GM21737 (cell line): Measurements from ENCODE around the gene PEX13.
"Not testable (repeated sequence)": the region's sequence is repeated elsewhere in the genome, so short reads cannot be mapped to it uniquely, and the experiment has no call there.

ENCODE experiments used
- ATAC-seq: cut with Tn5 transposase; IDR thresholded peaks from one replicate; pipeline ENCODE4 v1.9.1; 2021; ENCODE audit warnings: mild to moderate bottlenecking, moderate library complexity; ENCODE audit not compliant: unreplicated experiment

The PEX13 gene

DNA sequence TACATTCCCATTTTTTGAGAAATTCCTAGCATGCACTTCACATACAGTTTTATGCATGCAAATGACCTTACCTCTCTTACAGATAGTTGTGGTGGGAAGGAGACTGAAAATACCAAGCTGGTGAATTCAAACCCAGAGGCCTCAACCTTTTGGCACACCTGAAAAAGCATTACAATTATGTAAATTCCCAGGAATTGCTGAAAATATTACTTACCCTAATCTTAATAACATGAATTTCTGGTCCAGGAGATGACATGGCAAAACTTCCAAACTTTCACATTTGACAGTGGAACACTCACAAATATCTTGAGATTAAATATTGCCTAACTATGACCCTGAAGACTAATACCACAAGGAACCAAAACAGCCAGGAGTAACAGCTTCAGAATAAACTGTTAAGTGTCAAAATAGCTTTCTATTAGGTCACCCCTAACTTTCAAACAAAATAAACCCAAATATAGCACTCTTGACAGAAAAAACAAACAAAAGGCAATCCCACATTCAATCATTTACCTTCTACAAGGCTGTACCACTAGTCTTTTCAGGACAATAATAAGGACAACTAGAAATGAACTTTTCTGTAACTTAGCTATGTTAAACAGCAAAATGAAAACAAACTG lies 10.9 kb upstream of the PEX13 start:
- no peak for ATAC-seq

- ATAC-seq: no peak
Observed at GRCh38 chr2:61009355-61009754, 8.2 kb upstream of the PEX13 start.

- ATAC-seq: no peak
Observed at GRCh38 chr2:61011678-61012077, 5.8 kb upstream of the PEX13 start.

DNA sequence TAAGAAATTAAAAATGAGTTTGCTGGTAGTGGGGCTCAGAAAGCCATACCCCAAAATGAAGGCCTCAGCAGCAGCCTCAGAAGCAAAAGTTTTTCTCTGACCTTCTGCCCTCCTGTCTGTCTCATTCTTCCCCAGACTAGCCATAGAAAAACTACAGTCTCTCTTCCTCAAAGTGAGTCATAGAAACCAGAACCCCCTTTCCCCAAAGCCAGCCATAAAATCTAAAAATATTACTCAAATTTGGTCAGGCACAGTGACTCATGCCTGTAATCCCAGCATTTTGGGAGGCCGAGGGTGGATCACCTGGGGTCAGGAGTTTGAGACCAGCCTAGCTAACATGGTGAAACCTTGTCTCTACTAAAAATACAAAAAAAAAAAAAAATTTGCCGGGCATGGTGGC lies 5.2 kb upstream of the PEX13 start:
- not testable (repeated sequence) for ATAC-seq

GRCh38 chr2:61013382-61013781 lies 4.1 kb upstream of the PEX13 start:
- no peak for ATAC-seq

- ATAC-seq: no peak
Observed at GRCh38 chr2:61014763-61015162, 2.8 kb upstream of the PEX13 start.

DNA sequence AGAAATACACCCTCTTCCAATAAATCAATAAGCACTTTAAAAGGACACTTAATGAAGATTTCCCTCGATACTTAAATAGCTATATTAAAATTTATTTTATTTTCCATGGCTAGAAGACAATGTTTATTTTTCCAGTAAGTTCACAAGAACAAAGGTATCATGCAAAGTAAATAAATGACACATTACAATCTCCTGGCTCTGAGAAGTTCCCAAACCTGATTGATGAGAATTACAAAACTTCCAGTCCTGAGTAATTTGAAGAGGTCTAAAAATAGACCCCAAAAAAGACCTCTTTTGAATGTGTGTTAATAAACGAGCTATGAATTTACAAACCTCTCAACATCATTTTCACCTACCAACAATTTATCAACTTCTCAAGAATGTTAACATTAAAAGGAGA lies 1.5 kb upstream of the PEX13 start:
- no peak for ATAC-seq

DNA sequence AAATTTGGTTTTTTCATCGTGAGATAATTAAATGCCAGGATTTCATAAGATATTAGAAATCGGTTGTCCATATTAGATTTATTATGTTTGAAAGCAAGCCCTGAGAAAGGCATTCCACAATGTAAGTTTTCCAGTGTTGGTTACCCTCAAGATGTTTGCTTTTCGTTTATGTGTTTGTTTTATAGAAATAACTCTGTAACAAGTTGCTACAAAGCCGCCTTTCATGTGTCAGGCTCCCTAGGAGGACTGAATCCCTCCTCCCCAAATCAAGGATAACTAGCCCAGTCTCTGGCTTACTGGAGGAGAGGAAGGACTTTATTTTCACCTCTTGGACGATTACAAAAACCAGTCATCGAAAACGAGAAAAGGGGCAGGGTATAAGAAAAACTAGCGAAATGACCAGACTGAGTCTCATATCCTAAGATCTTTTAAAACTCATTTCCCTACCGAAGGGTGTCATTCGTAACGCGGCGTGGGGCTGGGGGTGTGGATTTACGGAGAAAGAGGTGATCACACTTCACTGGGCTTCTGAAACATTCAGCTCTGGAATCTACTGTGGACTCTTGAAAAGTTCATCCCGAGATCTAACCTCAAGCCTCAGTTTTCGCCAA lies 1.0 kb upstream of the PEX13 start:
- peak; percentile 18 for ATAC-seq

- ATAC-seq: peak; percentile 56
Observed at GRCh38 chr2:61017003-61017555, 441 bp upstream of the PEX13 start.

- peak; percentile 17 for ATAC-seq
Observed at GRCh38 chr2:61018318-61018755, 817 bp downstream of the PEX13 start.

DNA sequence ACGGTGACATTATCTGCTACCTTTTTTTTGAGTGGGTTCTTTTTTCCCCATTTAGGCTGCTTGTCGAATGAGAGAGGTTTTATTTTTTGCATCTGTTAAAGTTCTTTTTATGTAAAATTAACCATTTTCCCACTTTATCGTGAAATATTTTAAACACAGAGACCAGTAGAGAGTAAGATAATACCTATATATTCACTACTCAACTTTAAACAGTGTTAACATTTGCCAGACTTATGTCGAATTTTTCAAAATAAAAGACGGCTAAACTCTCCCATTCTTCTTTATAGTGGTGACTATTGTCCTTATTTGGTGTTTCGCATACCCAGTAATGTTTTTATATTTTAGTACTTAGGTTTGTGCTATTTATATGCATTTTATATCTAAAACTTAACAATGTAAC lies 1.3 kb downstream of the PEX13 start:
- no peak for ATAC-seq

DNA sequence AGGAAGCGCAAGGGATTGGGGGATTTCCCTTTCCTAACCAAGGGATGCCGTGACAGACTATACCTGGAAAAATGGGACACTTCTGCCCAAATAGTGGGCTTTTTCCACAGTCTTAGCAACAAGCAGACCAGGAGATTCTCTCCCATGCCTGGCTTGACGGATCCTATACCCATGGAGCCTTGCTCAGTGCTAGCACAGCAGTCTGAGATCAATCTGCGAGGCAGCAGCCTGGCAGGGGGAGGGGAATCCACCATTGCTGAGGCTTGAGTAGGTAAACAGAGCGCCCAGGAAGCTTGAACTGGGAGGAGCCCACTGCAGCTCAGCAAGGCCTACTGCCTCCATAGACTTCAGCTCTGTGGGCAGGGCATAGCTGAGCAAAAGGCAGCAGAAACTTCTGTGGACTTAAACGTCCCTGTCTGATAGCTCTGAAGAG lies 3.7 kb downstream of the PEX13 start:
- no peak for ATAC-seq

DNA sequence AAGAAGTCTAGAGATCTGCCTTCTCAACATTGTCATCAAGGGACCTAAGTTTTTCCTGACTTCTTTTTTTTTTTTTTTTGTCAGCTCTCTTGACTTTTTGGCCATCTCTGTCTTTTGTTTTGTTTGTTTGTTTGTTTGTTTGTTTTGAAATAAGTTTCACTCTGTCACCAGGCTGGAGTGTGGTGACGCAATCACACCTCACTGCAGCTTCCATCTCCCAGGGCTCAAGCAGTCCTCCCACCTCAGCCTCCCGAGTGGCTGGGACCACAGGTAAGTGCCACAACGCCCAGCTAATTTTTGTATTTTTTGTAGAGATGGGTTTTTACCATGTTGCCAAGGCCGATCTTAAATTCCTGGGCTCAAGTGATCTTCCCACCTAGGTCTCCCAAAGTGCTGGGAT lies 6.2 kb downstream of the PEX13 start:
- ATAC-seq: no peak

DNA sequence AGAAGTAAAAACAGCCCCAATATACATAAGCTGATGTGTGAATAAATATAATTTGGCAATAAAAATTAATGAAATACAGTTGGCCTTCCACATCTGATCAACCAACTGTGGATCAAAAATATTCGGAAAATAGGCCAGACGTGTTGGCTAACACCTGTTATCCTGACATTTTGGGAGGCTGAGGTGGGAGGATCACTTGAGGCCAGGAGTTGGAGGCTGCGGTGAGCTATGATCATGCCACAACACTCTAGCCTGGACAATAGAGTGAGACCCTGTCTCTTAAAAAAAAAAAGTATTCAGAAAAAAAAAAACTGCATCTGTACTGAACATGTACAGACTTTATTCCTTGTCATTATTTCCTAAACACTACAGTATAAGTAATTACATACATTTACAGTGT lies 12.0 kb downstream of the PEX13 start:
- ATAC-seq: no peak

DNA sequence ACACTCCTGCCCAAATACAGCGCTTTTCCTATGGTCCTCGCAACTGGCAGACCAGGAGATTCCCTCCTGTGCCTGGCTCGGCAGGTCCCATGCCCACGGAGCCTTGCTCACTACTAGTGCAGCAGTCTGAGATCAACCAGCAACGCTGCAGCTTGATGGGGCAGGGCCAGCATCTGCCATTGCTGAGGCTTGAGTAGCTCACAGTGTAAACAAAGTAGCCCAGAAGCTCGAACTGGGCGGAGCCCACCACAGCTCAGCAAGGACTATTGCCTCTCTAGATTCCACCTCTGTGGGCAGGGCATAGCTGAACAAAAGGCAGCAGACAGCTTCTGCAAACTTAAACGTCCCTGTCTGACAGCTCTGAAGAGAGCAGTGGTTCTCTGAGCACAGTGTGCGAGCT lies 17.1 kb downstream of the PEX13 start:
- ATAC-seq: not testable (repeated sequence)

- not testable (repeated sequence) for ATAC-seq
Observed at GRCh38 chr2:61036643-61037042, 19.1 kb downstream of the PEX13 start.

- no peak for ATAC-seq
Observed at GRCh38 chr2:61042807-61043206, 25.3 kb downstream of the PEX13 start.

- no peak for ATAC-seq
Observed at GRCh38 chr2:61044636-61045035, 27.1 kb downstream of the PEX13 start.

GRCh38 chr2:61045226-61045625 lies 27.7 kb downstream of the PEX13 start:
- ATAC-seq: no peak

DNA sequence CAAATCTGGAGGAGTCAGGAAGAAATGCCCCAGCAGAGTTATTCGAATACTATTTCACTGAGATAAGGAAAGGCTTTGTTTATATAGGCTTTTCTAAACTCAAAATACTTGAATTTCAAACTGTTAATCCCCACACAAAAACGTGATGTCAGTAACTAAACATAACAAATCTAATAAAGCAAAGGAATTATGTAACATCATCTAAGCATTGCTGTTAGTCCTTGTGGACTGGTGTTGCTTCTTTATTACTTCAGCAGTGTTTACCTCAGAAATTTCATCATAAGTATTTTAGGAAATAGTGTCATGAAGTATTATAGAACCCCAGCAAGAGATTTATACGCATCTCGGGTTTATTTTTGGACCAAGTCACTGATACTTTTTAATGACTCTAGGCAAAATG lies 28.5 kb downstream of the PEX13 start:
- no peak for ATAC-seq

GRCh38 chr2:61055557-61055956 lies 38.0 kb downstream of the PEX13 start:
- no peak for ATAC-seq

GRCh38 chr2:61057562-61057961 lies 40.0 kb downstream of the PEX13 start:
- ATAC-seq: no peak

DNA sequence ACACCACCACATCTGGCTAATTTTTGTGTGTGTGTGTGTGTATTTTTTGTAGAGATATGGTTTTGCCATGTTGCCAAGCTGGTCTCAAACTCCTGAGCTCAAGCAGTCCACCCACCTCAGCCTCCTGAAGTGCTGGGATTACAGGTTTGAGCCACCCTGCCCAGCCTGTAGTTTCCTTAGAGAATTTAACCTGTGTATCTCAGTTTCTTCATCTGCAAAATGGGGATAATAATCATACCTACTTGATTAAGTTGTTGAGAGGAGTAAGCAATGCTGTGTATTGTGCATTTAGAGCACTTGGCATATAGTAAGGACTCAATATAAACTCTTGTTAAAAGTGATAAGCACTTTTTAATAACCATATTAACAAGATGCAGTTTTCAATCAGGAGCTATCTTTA lies 41.9 kb downstream of the PEX13 start:
- ATAC-seq: no peak
